ENCODE measurements around the gene TGFA.

The TGFA gene

DNA sequence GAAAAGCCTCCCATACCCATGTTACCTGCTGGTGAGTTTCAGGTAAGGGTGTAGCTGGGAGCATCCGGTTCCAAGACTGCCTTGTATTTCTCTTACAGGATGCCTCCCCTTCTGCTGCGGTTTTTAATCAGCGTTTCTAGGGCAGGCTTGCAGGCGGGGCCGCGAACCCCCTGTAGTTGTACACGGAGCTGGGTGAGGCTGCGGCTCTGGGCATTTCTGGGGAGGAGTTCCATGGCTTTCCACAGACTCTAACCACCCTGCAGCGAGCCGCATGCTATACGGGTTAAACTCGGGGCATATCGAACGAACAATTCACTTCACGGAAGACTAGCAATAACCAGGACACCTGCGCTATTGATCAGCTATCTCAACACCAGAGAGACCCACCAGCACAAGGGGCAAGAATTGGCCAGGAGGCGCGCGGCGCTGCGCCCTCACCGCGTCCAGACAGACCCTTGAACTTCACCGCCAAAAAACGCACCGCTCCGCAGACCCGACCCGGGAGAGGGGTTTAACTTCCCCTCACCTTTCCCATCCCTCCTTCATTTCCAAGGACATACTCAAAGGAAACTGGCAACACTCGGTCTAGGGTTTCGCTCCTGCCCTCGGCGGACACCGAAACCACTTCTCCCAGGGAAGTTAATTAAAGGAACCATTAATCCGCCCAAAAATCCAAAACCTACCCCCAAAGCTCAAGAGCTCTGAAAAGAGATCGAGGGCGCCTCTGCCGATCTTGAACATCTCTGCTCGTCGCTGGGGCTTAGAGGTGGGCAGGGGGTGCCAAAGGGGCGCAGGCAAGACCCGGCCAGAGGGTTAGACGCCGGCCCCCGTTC is 909 bp downstream of the TGFA start:
- DNase-seq: peak; percentile 84

DNA sequence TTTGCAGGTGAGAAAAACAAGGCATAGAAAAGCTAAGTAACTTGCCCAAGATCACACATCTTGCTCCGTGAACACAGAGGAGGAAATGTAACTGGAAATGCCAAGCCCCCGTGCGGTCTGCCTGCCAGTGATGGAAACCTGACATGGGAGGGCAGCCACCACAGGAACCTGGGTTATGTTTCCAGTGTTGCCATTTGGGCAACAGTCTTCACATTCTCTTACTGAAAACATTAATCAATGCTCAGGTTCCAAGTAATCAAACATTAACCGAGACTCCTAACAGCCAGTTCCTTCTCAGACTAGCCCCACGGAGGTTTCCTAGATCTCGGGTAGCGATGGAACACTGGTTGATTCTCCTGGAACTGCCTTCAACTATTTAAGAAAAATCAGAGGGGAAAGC is 2.5 kb downstream of the TGFA start:
- DNase-seq: no peak

- DNase-seq: no peak
Observed at GRCh38 chr2:70549962-70550361, 3.7 kb downstream of the TGFA start.

- no peak for DNase-seq
Observed at GRCh38 chr2:70549064-70549710, 4.4 kb downstream of the TGFA start.

GRCh38 chr2:70548233-70548632 is 5.4 kb downstream of the TGFA start:
- no peak for DNase-seq

GRCh38 chr2:70546885-70547284 is 6.7 kb downstream of the TGFA start:
- DNase-seq: no peak

- peak; percentile 52 for DNase-seq
Observed at GRCh38 chr2:70546376-70546775, 7.2 kb downstream of the TGFA start.

GRCh38 chr2:70541481-70542020 is 12.1 kb downstream of the TGFA start:
- peak; percentile 83 for DNase-seq

GRCh38 chr2:70537840-70538239 is 15.8 kb downstream of the TGFA start:
- no peak for DNase-seq

DNA sequence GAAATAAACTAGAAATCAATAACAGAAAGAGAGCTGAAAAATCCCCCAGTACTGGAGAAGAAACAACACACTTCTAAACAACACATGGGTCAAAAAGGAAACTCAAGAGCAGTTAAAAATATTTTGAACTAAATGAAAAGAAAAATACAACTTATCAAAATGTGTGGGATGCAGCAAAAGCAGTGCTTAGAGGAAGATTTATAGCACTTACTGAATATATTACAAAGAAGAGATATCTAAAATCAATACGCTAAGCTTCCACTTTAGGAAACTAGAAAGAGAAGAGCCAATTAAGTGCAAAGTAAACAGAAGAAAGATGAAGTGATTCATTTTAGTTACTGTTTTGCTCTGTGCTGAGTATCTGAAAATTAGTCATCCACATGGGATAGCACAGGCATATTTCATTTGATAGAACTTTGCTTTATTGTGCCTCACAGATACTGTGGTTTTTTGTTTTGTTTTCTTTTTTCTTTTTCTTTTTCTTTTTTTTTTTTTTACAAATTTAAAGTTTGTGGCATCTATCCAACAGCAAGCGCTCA is 17.0 kb downstream of the TGFA start:
- DNase-seq: no peak

DNA sequence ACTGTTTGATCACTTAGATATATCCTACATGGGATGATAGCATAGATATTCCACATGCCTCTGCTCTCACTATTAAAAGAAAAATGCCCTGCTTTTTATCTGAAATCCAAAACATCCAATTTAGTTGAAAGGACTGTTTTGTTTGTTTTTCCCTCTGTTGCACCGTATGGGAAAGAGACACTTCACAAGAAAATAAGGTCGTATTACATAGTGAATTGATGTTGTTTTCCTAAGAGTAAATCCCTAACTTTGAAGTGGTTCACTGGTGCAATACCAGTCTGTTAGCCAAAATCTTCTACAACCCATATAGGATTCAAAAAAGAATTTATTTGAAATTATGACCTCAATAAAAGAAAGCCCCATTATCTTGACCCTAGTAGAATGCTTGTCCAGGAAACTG is 18.1 kb downstream of the TGFA start:
- no peak for DNase-seq

DNA sequence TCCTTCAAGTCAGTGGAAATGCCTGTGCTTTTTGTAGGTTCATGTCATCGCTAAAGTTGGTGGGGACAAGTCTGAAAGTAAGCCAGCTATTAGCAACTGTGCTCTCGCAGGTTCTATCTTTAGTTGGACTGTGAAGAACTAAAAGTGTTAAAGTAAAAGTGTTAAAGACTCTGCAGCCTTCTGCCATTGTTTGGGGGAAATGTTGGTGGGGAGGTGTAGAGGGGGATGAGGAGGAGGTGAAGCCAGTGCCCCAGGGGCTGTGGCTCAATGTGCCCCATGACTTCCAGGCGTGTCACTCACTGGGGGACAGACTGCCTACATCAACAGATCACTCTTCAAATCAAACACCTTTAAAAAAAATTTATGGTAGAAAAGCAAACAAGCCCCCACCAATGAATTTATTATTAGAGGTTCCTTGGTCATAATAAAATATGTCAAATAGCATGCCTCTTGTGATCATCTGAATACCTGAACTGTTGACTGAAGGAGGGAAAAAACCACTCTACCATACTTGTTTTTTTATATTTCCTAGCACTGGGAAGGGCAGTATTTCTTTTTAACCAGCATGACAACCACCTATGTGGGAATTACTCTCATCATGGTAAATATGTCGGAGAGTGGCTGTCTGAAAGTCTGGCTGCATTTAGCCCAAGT is 19.3 kb downstream of the TGFA start:
- DNase-seq: no peak

DNA sequence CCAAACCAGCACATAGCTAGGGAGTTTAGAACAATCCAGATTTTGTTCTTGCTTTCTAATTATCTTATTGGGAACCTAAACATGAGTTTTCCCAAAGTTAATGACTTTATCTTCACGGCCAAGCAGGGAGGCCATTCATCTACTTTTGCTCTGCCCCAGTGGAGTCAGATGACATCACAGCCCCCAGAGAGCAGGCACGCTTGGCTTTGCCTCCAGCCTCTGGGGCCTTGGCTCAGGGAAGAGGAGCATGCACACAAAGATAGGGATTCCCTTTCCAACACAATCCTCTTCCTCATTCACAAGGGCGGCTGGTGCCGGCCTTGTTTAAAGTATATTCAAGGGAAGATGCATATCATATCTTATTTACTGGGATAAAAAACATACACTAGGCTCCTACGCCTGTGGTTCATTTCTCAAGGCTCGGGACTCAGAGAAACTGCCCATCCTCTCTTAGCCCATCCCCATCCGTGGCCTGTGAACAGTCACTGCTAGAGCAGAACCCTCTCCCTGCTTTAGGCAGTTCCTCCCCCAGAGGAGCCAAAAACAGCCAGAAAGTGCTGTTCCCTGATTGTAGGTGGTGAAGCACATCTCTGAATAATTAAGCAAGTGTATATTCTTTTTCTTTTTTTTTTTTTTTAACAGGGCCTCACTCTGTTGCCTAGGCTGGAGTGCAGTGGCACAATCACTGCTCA is 21.2 kb downstream of the TGFA start:
- no peak for DNase-seq

DNA sequence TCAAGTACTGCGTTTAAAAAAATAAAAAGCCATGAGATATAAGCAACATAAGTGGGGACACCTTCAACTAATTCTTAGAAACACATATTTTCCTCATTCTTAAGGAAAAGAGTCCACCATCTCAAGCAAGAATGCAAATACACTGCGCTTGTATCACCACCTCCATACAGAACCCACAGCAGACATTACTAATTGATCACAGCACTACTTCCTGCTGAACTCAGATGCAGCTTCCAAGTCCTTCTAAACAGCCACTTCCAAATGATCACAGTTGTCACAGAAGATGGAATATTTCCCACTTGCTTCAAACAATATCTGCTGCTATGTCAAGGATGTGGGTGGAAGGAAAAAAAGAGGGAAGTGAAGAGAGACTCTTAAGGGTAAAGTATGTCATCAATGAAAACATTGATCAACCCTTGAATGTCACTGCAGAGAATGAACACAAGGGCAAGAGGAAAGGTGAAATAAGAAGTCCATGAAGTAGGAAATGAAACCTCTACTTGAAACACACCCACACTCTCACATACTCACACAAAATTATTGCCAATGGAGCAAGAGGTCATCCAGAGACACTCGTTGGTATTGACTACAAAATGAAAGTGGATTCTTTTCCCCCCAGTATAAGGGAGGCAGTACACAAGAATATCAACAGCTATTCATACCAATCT is 22.1 kb downstream of the TGFA start:
- DNase-seq: no peak

GRCh38 chr2:70529610-70530009 is 24.0 kb downstream of the TGFA start:
- DNase-seq: no peak

- no peak for DNase-seq
Observed at GRCh38 chr2:70528929-70529328, 24.7 kb downstream of the TGFA start.

DNA sequence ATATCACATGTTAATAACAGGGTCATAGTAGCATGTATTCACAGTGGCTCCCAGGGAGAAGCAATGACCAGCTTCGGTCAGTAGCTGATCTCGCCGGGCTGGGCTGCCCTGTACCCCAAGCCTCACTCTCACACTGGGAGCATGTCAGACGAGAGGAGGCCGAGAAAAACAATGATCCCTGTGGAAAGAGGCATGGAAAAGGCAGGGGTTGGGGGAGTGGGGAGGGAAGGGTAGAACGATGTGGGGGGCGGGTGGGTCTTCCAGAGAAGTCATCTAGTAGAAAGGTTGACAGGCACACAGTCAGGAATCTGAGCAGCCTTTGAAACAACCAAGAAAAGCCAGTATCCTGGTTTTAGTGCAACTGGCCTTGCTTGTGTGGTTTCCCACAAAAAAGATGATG is 25.4 kb downstream of the TGFA start:
- no peak for DNase-seq

DNA sequence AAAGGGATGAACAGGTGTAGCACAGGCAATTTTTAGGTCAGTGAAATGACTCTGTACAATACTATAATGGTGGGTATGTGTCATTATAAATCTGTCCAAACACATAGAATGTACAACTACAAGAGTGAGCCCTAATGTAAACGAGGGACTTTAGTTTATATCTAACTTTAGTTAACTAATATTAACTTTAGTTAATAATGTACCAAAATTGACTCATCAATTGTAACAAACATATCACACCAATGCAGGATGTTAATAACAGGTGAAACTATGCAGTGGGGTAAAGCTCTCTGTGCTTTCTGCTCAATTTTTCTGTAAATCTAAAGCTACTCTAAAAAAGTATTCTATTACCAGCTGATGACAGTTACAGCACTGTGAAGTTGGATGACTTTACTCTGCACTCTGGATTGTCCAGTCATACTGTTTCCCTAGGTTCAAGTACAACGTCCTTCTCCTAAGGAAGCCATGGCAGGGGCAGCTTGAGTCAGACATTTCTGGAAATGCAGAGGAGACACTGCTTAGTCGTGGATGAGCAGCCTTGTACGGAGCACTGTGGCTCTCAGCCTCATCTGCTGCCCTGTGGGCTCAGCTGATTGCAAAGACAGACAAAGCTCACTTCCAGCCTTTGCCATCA is 26.1 kb downstream of the TGFA start:
- no peak for DNase-seq

DNA sequence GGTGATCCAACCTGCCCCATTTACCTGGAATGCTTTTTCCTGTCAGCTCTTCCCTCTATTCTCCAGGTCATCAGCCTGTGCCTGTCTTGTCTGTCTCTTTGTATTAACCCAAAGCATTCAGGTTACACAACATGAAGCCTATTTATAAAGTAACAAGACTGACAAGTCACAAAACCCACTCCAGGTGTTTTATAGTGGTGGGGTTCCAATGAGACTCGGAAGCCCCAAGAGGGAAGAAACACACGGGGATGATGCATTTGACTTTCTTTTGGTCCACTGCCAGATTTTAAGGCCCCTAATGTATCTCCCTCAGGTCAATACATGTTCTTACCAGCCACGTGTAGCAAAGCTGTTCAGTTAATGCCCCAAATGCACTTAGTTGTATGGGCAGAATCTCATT is 27.5 kb downstream of the TGFA start:
- no peak for DNase-seq

DNA sequence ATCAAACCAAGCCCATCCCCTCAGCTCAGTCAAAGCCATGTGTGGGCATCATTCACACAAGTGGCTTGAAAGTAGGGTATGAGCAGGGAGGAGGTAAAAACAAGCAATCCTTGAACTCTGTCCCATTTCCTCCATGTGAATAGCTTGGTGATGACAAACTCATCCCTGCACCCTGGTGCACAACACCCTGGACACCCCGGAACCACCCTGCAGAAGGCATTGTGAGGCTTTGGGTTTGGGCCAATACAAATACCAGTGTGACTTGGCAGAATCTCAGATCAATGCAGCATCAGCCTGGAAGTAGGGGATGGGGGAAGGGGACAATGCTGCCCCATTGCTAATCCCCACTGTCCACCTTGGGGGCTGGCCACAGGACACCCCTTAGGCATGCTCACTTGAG is 28.6 kb downstream of the TGFA start:
- DNase-seq: peak; percentile 63
